ENCODE data around the gene FBXW11. TPM values are rescaled to one million over a fixed set of nuclear protein-coding genes. Genes with fewer than 3 reads are reported as not detected.

The FBXW11 gene
- total and polyA plus RNA-seq, 10 of the 15 experiments (the other 5 are each of a cell fraction or from before 2014, with no cell fraction given) = 4.3 to 61.5 (median 40.0) TPM

DNA sequence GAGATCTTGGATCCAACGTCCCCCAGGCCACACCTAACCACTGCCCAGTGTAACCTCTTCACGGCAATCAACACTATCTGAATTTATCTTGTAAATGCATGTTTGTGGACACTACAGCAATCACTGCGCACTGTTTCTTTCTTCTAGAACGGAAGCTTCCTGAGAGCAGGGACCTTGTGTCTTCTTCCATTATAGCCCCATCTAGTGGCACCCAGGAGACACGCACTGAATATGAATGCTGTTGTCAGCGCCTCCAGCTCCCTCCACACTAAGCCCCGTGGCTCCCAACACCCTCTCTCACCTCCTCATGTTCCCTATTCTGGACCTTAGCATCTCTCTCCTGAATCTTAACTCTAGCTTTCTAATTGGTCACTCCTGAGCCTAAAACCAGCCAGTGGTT, 148.1 kb downstream of the FBXW11 start:
- no peaks in the 10 kb centered on the region for H4K20me1 ChIP-seq (ENCODE audit: control insufficient read depth, insufficient read depth)
- RAD21 ChIA-PET (ENCODE audit: unreplicated experiment) = interaction anchor here (0.7 kb wide), 1 partner anchor 439 kb away, joined by 3 read pairs; the partner anchor contains the start of gene FGF18
- peaks cover 0 to 3% of the 10 kb centered on the region in 2 experiments; a peak in 2 of 4 replicates for H3K36me3 ChIP-seq (ENCODE audit: control insufficient read depth in 2 of 2, insufficient read depth in 2 of 2, low read length in 1 of 2)
- SMC1A ChIA-PET (ENCODE audit: uncharacterized antibody, unreplicated experiment) = interaction anchor here (0.6 kb wide), 1 partner anchor 88 kb away, joined by 3 read pairs; no protein-coding TSS in a partner anchor
- POLR2A ChIA-PET = no interaction called here
- CTCF ChIA-PET = interaction anchor here (1.0 to 1.6 kb wide), 4 partner anchors 12 to 440 kb away, joined by 3 to 4 read pairs (median 4); no protein-coding TSS in a partner anchor
- H3K9ac ChIP-seq (ENCODE audit: control insufficient read depth, insufficient read depth, low read length) = no peak overlapping the region
- in situ Hi-C loops (cut with MboI) (no loop called here), intact Hi-C loops (cut with micrococcal nuclease; ENCODE audit: unreplicated experiment) (no loop called here)
- H3K27ac ChIP-seq (ENCODE audit: control insufficient read depth, insufficient read depth) = no peak overlapping the region
- no peak overlapping the region for H3K4me3 ChIP-seq
- WGBS (ENCODE audit: insufficient coverage, insufficient replicate concordance, low lambda C conversion rate, missing lambda C conversion rate) = 94% methylated on average over 7 of the region's 7 CpGs
- no peaks in the 10 kb centered on the region for H3K9me3 ChIP-seq (replicated peaks; ENCODE audit: control insufficient read depth, insufficient read depth, low read length)
- H3K79me2 ChIP-seq (ENCODE audit: control insufficient read depth, insufficient read depth, low read length) = no peaks in the 10 kb centered on the region
- DNase-seq (ENCODE audit: low read depth, low spot score) (no peak), FAIRE-seq (no peak), ATAC-seq (peak; percentile 73)
- no peak for TF ChIP-seq NR2C2 (IDR thresholded peaks at IDR 0.05; ENCODE audit: borderline replicate concordance, control insufficient read depth, insufficient read length, low read depth)
- TF ChIP-seq RAD21 (IDR thresholded peaks at IDR 0.05; ENCODE audit: insufficient read depth, low read depth, low read length) = 0 out of 2 replicates have a peak, but pooled peaks have one; percentile 20
- TF ChIP-seq PML (IDR thresholded peaks at IDR 0.05; ENCODE audit: low read length) = no peak
- TF ChIP-seq YBX1 (IDR thresholded peaks at IDR 0.05) = no peak
- TF ChIP-seq, protein P1, sequence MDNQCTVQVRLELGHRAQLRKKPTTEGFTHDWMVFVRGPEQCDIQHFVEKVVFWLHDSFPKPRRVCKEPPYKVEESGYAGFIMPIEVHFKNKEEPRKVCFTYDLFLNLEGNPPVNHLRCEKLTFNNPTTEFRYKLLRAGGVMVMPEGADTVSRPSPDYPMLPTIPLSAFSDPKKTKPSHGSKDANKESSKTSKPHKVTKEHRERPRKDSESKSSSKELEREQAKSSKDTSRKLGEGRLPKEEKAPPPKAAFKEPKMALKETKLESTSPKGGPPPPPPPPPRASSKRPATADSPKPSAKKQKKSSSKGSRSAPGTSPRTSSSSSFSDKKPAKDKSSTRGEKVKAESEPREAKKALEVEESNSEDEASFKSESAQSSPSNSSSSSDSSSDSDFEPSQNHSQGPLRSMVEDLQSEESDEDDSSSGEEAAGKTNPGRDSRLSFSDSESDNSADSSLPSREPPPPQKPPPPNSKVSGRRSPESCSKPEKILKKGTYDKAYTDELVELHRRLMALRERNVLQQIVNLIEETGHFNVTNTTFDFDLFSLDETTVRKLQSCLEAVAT (IDR thresholded peaks at IDR 0.05) = no peak
- TF ChIP-seq, protein P2, sequence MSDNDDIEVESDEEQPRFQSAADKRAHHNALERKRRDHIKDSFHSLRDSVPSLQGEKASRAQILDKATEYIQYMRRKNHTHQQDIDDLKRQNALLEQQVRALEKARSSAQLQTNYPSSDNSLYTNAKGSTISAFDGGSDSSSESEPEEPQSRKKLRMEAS (IDR thresholded peaks at IDR 0.05; ENCODE audit: low read depth, low read length) = no peak
- TF ChIP-seq, protein P3, sequence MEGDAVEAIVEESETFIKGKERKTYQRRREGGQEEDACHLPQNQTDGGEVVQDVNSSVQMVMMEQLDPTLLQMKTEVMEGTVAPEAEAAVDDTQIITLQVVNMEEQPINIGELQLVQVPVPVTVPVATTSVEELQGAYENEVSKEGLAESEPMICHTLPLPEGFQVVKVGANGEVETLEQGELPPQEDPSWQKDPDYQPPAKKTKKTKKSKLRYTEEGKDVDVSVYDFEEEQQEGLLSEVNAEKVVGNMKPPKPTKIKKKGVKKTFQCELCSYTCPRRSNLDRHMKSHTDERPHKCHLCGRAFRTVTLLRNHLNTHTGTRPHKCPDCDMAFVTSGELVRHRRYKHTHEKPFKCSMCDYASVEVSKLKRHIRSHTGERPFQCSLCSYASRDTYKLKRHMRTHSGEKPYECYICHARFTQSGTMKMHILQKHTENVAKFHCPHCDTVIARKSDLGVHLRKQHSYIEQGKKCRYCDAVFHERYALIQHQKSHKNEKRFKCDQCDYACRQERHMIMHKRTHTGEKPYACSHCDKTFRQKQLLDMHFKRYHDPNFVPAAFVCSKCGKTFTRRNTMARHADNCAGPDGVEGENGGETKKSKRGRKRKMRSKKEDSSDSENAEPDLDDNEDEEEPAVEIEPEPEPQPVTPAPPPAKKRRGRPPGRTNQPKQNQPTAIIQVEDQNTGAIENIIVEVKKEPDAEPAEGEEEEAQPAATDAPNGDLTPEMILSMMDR (IDR thresholded peaks at IDR 0.05 in 2 of 3, conservative IDR thresholded peaks at IDR 0.05 in 1 of 3; ENCODE audit: control insufficient read depth in 2 of 3, extremely low read depth in 1 of 3, insufficient read depth in 1 of 3, low read depth in 3 of 3, low read length in 3 of 3) = peak; percentile 26 to 58 (median 52)
- TF ChIP-seq SMC3 (IDR thresholded peaks at IDR 0.05; ENCODE audit: borderline replicate concordance, low read length) = peak; percentile 21; the same call in 1 of the 2 replicates
- TF ChIP-seq, protein P4, sequence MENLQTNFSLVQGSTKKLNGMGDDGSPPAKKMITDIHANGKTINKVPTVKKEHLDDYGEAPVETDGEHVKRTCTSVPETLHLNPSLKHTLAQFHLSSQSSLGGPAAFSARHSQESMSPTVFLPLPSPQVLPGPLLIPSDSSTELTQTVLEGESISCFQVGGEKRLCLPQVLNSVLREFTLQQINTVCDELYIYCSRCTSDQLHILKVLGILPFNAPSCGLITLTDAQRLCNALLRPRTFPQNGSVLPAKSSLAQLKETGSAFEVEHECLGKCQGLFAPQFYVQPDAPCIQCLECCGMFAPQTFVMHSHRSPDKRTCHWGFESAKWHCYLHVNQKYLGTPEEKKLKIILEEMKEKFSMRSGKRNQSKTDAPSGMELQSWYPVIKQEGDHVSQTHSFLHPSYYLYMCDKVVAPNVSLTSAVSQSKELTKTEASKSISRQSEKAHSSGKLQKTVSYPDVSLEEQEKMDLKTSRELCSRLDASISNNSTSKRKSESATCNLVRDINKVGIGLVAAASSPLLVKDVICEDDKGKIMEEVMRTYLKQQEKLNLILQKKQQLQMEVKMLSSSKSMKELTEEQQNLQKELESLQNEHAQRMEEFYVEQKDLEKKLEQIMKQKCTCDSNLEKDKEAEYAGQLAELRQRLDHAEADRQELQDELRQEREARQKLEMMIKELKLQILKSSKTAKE (IDR thresholded peaks at IDR 0.05; ENCODE audit: low read depth, poor library complexity, severe bottlenecking) = no peak
- no peak for TF ChIP-seq ZBED1 (IDR thresholded peaks at IDR 0.05; ENCODE audit: borderline replicate concordance)
- no peak for TF ChIP-seq NFYB (IDR thresholded peaks at IDR 0.05; ENCODE audit: insufficient read depth, low read depth, low read length)
- TF ChIP-seq, protein P5, sequence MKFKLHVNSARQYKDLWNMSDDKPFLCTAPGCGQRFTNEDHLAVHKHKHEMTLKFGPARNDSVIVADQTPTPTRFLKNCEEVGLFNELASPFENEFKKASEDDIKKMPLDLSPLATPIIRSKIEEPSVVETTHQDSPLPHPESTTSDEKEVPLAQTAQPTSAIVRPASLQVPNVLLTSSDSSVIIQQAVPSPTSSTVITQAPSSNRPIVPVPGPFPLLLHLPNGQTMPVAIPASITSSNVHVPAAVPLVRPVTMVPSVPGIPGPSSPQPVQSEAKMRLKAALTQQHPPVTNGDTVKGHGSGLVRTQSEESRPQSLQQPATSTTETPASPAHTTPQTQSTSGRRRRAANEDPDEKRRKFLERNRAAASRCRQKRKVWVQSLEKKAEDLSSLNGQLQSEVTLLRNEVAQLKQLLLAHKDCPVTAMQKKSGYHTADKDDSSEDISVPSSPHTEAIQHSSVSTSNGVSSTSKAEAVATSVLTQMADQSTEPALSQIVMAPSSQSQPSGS (IDR thresholded peaks at IDR 0.05; ENCODE audit: low read length) = no peak
- BruUV-seq (replicated peaks) = no TSS peak
- no peak overlapping the region for H3K4me2 ChIP-seq (ENCODE audit: control insufficient read depth, insufficient read depth)
- no peak overlapping the region for H2AFZ ChIP-seq (ENCODE audit: control insufficient read depth, low read depth, low read length)
- no peaks in the 10 kb centered on the region for H3K4me1 ChIP-seq (ENCODE audit: control insufficient read depth, insufficient read depth, low read length)
- no peaks in the 10 kb centered on the region for H3K27me3 ChIP-seq (replicated peaks in 1 of 2; ENCODE audit: control insufficient read depth in 2 of 2, insufficient read depth in 2 of 2, low read length in 1 of 2)
